Right cardiac atrium (tissue), 5 donors: ENCODE measurements around the gene FAM50A. TPM values are rescaled to one million over a fixed set of nuclear protein-coding genes. Genes with fewer than 3 reads are reported as not detected.
"Not testable (repeated sequence)": the region's sequence is repeated elsewhere in the genome, so short reads cannot be mapped to it uniquely, and the experiment has no call there.

Experiments
- ATAC-seq, 2 donors: fragments of 200-7000 bp; cut with Tn5 transposase; one replicate each; pipeline versions ENCODE4 v1.8.0 to v1.9.1; 2020; ENCODE audit warnings: moderate library complexity in 2 of 2, mild to moderate bottlenecking in 1 of 2
- DNase-seq, 3 donors: peaks; one replicate each; pipeline ENCODE4 v3.0.0-alpha.2; 2020
- H3K27ac ChIP-seq: one replicate; pipeline ENCODE4 v1.5.1; 2013; ENCODE audit warnings: mild to moderate bottlenecking, low read length, control low read depth, moderate library complexity
- H3K27me3 ChIP-seq: one replicate; pipeline ENCODE4 v1.6.1; 2013; ENCODE audit not compliant: control insufficient read depth, insufficient read depth
- H3K4me1 ChIP-seq: one replicate; pipeline ENCODE4 v1.6.1; 2013; ENCODE audit warnings: low read length; ENCODE audit not compliant: control insufficient read depth, insufficient read depth
- H3K4me3 ChIP-seq: one replicate; pipeline ENCODE4 v1.5.1; 2013; ENCODE audit warnings: low read length, control low read depth
- H3K9me3 ChIP-seq: one replicate; pipeline ENCODE4 v1.6.1; 2013; ENCODE audit warnings: low read length; ENCODE audit not compliant: control insufficient read depth
- WGBS: extraction: QIAGEN DNeasy Blood & Tissue Kit; methylation state at CpG from one replicate; pipeline ENCODE4 v1.1.7; 2013; 5-methylcytosine and 5-hydroxymethylcytosine counted together
- intact Hi-C, 4 donors: fragments of 100-400 bp; cut with DNase I; formaldehyde crosslinking; loops; one replicate each; pipeline versions ENCODE4 v1.11.0 to v1.14.0; 2022 to 2023
- long read RNA-seq, 4 donors: library from polyadenylated mRNA; unstranded; transcript quantifications; one replicate each; pipeline ENCODE4 v2.0.0, GENCODE V29; 2020 to 2021
- polyA plus RNA-seq: library from polyadenylated mRNA; stranded (reverse); fragments of 200-250 nt; gene quantifications from one replicate; pipeline ENCODE4 v1.2.3, GENCODE V29; 2013
- total RNA-seq, 4 donors: library from RNA; stranded (reverse); fragmentation: NEBNext Ultra II Directional; extraction: Animal tissue kit (Norgen Biotek cat#: 25700); gene quantifications; one replicate each; pipeline ENCODE4 v1.2.1, GENCODE V29; 2021
- donor health status: healthy with polysubstance abuse.
- donor health status: DM: no; HTN: yes; CAD: no.
- donor health status: DM: no; HTN: no; CAD: no.
- donor health status: DM: no; HTN: yes; CAD: no; lungs with severe emphysema.
- donor health status: DM: yes; HTN: yes; CAD: no.

The FAM50A gene
- 10 to 100 TPM; 48.6 to 54.0 (median 53.0) TPM for total RNA-seq
- polyA plus RNA-seq: 88.7 TPM
- long read RNA-seq, donor 1, transcript FAM50A-202 (13 exons, 1,352 nt): major isoform, 84 of 109 reads
- long read RNA-seq, donor 1, partial matches to known transcripts: 14 of 109 reads
- long read RNA-seq, donor 1, other reads (novel, unspliced or antisense): 9 of 109 reads
- long read RNA-seq, donor 2, transcript FAM50A-202 (13 exons, 1,352 nt): major isoform, 65 of 88 reads
- long read RNA-seq, donor 2, partial matches to known transcripts: 13 of 88 reads
- long read RNA-seq, donor 2, other reads (novel, unspliced or antisense): 7 of 88 reads
- long read RNA-seq, donor 3, transcript FAM50A-202 (13 exons, 1,352 nt): major isoform, 210 of 264 reads
- long read RNA-seq, donor 3, transcript FAM50A-203 (12 exons, 1,470 nt): minor isoform, 12 of 264 reads
- long read RNA-seq, donor 3, partial matches to known transcripts: 8 of 264 reads
- long read RNA-seq, donor 3, other reads (novel, unspliced or antisense): 34 of 264 reads
- long read RNA-seq, donor 4, transcript FAM50A-202 (13 exons, 1,352 nt): major isoform, 66 of 88 reads
- long read RNA-seq, donor 4, partial matches to known transcripts: 13 of 88 reads
- long read RNA-seq, donor 4, other reads (novel, unspliced or antisense): 7 of 88 reads

- intact Hi-C loops: no loop called here
- ATAC-seq: peak; percentile 84 to 85
- Histone ChIP-seq H3K4me3 (peak within 1 kb of the TSS; percentile 60), H3K27me3 (no peaks in the 10 kb centered on the region), H3K9me3 (no peaks in the 10 kb centered on the region), H3K27ac (peak within 1 kb of the TSS; percentile 95), H3K4me1 (peaks cover 7% of the 10 kb centered on the region)
- 2% methylated on average over 92 of the region's 94 CpGs for WGBS
- peak; percentile 85 to 95 (median 93) for DNase-seq
Measured at GRCh38 chrX:154443992-154444754, at the start of gene FAM50A. TSS of gene FAM50A (plus strand) at chrX:154444141. CDS start at chrX:154444236, 95 bp downstream.

- H3K27ac ChIP-seq, H3K4me3 ChIP-seq, H3K9me3 ChIP-seq, H3K4me1 ChIP-seq, DNase-seq, ATAC-seq, H3K27me3 ChIP-seq, intact Hi-C loops: not testable (repeated sequence)
- WGBS: 91% methylated on average over 15 of the region's 17 CpGs
Measured at GRCh38 chrX:154396363-154396762, 47.6 kb upstream of the FAM50A start.

DNA sequence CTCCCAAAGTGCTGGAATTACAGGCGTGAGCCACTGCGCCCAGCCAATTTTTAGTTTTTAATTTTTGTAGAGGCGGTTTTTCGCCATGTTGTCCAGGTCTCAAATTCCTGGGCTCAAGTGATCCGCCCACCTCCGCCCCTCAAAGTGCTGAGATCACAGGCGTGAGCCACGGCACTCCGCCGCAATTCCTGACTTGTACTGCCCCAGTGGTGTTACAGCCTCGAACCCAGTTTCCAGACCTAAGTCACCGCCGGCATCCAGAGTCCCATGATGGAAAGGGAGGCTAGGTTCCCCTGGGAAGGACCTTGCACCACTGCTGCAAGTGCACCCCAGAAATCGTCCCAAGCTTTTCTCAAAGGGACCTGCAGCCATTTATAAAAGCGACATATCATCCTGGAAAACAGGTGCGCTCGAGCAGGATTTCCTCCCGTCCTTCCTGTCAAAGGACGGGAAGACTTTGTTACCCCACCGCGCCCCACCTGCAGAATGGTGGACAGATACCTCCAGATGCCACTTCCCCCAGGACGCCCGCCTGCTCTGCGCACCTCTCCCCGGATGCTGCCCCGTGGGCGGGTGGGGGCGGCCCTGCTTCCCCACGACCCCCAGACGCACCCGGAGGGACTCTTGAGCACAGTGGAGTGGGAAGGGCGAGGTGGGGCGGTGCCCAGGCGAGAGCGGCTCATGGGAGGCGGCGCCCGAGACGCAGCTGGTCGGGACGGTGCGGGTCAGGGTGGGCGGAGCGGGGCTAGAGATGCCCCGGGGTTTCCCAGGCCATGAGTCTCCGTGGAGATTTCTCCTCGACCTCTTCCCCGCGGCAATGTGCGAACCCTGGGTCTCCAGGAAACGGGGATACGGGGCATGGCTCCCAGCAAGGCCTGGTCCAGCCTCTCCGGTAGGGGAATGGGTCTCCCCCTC lies 46.7 kb upstream of the FAM50A start:
- Histone ChIP-seq H3K27ac (peak overlapping the region; percentile 98), H3K4me1 (peaks cover 2% of the 10 kb centered on the region), H3K9me3 (no peaks in the 10 kb centered on the region), H3K27me3 (no peaks in the 10 kb centered on the region), H3K4me3 (peak overlapping the region; percentile 42)
- peak; percentile 91 for ATAC-seq
- DNase-seq: peak; percentile 86 to 93 (median 92)
- WGBS: 4% methylated on average over 43 of the region's 53 CpGs
- intact Hi-C loops: no loop called here

DNA sequence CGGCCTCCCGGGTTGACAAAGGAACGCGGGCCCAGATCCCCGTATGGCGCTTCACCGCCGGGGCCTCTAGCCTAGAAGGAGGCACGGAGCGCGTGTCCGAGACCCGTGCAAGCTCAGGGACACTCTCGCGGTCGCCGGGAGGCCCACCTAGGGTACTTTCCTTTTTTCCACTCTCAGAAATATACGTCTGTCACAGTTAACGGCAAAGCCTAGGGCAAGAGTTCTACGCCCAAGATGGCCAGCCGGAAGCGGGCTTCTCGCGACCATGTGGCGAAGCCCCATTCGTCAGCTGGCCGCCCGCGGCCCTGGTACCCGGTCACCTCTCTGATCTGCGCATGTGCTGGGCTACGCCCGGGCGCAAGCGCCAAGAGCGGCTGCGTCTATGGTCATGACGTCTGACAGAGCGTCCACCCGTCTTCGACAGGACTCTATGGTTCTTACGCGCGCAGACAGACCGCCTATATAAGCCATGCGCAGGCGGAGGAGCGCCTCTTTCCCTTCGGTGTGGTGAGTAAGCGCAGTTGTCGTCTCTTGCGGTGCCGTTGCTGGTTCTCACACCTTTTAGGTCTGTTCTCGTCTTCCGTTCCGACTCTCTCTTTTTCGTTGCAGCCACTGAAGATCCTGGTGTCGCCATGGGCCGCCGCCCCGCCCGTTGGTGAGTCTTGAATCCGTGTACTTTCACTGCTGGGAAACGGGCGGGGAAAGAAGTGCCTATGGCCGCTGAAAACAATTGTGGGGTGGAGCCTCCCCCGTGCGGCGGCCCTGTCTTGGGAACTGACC lies 45.9 kb upstream of the FAM50A start, which contains the start of gene RPL10:
Gene RPL10 (plus strand): TSS at position 490 of the 780 bp plus-strand sequence. CDS start 143 bp downstream, at position 633.
- Histone ChIP-seq H3K4me1 (peaks cover 2% of the 10 kb centered on the region), H3K9me3 (no peaks in the 10 kb centered on the region), H3K4me3 (peak within 1 kb of the TSS; percentile 99), H3K27me3 (no peaks in the 10 kb centered on the region), H3K27ac (peak within 1 kb of the TSS; percentile 100)
- DNase-seq (peak; percentile 95 to 98 (median 97)), ATAC-seq (peak; percentile 91 to 93)
- WGBS: under 1% methylated on average over 69 of the region's 69 CpGs
- intact Hi-C loops: no loop called here

DNA sequence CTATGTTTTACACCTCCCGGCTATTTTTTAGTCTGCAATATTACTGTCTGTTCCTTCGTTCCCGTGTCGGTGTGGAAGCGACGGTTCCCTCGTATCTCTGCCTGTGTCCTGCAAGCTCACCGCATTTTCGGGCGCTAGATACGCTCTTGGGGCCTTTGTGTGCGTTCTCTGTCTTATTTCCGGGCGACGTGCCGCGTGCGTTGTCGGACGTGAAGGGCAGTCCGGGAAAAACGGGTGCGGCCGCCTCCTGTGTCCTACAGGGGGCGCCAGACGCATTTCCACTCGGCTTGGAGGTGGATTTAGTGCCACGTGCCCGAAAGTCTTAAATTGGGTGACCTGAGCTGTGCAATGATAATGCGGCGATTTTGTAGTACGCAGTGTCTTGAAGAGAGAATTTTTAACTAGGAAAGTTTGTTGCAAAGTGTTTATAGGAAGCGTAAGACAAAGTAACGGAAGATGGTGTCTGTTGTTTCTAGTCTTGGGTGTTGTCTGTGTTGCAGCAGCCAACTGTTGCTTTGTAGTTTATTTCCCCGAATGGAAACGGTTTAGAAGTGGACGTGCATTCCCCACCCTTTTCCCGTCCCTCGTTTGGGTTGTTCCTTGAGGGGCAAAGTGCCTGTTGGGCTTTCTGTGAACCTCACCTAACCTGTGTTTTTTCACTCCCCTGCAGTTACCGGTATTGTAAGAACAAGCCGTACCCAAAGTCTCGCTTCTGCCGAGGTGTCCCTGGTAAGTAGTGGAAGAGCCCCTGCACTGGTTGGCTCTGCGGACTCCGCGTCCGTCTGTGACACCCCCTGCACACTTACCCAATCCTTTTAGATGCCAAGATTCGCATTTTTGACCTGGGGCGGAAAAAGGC lies 45.0 kb upstream of the FAM50A start:
- H3K27me3 ChIP-seq: no peaks in the 10 kb centered on the region
- ATAC-seq (peak; percentile 49 to 61), DNase-seq (peak; percentile 86 to 94 (median 94))
- WGBS: 1% methylated on average over 49 of the region's 49 CpGs
- intact Hi-C loops: no loop called here
- no peaks in the 10 kb centered on the region for H3K9me3 ChIP-seq
- H3K4me1 ChIP-seq: peaks cover 2% of the 10 kb centered on the region
- H3K27ac ChIP-seq: peak overlapping the region; percentile 100
- peak overlapping the region; percentile 99 for H3K4me3 ChIP-seq

DNA sequence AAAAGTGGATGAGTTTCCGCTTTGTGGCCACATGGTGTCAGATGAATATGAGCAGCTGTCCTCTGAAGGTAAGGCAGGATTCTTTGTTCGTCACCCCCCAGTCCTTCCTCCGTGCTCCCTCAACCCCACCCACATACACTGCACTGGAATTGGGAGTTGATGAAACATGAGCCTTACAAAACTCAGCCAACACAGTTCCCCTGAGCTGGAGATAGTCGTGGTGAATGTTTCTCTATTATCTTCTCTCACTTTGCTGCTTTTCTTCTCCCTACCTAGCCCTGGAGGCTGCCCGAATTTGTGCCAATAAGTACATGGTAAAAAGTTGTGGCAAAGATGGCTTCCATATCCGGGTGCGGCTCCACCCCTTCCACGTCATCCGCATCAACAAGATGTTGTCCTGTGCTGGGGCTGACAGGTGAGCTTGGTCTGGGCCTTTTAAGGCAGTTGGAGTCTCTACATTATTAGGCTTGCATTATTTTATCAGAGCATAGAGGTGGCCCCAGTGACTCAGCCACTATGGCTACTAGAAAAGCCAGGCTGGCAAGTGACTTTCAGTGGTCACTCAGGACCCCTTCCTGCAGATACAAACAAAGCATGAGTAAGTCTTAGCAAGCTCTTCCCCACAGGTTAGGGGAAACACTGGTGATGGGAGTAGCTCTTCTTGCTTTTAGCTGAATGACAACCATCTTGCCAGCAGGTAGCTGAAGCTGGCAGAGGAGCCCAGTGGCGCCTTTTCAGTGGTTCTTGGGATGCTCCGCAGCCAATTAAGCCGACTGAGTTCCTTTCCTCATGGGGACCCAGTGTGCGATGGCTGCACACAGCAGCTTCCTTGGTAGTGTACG lies 44.2 kb upstream of the FAM50A start:
- DNase-seq: no peak
- 36% methylated on average over 14 of the region's 14 CpGs for WGBS
- intact Hi-C loops: loop anchor here in 1 of 4 donors (10.0 kb wide), 1 partner anchor 115 kb away; the partner anchor contains the start of gene FAM3A
- Histone ChIP-seq H3K9me3 (no peaks in the 10 kb centered on the region), H3K4me3 (peak overlapping the region; percentile 99), H3K27ac (peak overlapping the region; percentile 100), H3K27me3 (no peaks in the 10 kb centered on the region), H3K4me1 (peaks cover 2% of the 10 kb centered on the region)
- no peak for ATAC-seq

GRCh38 chrX:154400369-154400817 lies 43.5 kb upstream of the FAM50A start:
- DNase-seq, H3K4me3 ChIP-seq, H3K27me3 ChIP-seq, H3K4me1 ChIP-seq, ATAC-seq, H3K9me3 ChIP-seq: not testable (repeated sequence)
- H3K27ac ChIP-seq: peak overlapping the region; percentile 32
- 75% methylated on average over 6 of the region's 6 CpGs for WGBS
- intact Hi-C loops: loop anchor here in 1 of 4 donors (10.0 kb wide), 1 partner anchor 114 kb away; the partner anchor contains the start of gene FAM3A

GRCh38 chrX:154401045-154401799 lies 42.7 kb upstream of the FAM50A start:
- Histone ChIP-seq H3K27ac (no peak overlapping the region), H3K4me1 (peaks cover 2% of the 10 kb centered on the region), H3K9me3 (no peaks in the 10 kb centered on the region), H3K27me3 (no peaks in the 10 kb centered on the region), H3K4me3 (no peak overlapping the region)
- intact Hi-C loops: loop anchor here in 1 of 4 donors (10.0 kb wide), 1 partner anchor 114 kb away; the partner anchor contains the start of gene FAM3A
- WGBS: 56% methylated on average over 6 of the region's 6 CpGs
- DNase-seq (no peak), ATAC-seq (no peak)
